Thyroid gland (tissue), 4 donors: ENCODE measurements around the gene LRRC8D.

Experiments used
- CTCF ChIP-seq, 6 experiments: fragments of 200-600 bp in 3 of 6; fragments of 450-650 bp in 3 of 6; sonication (generic) in 3 of 6; IDR thresholded peaks; one replicate each; pipeline ENCODE4 v1.5.1; 2016 to 2019; ENCODE audit warnings: antibody characterized with exemption in 6 of 6, mild to moderate bottlenecking in 2 of 6, inconsistent platforms in 1 of 6, moderate library complexity in 1 of 6
- POLR2A ChIP-seq, 2 donors: fragments of 450-650 bp; IDR thresholded peaks; one replicate each; pipeline ENCODE4 v1.6.1; 2017; ENCODE audit warnings: antibody characterized with exemption in 2 of 2, mild to moderate bottlenecking in 2 of 2, moderate library complexity in 1 of 2

GRCh38 chr1:89863165-89863830 is 42.5 kb downstream of the LRRC8D start:
- TF ChIP-seq CTCF (IDR thresholded peaks at IDR 0.05) (no peak), POLR2A (IDR thresholded peaks at IDR 0.05) (no peak)
